ENCODE results near the gene MAP4K5.

The MAP4K5 gene

GRCh38 chr14:50475460-50475859, 56.9 kb downstream of the MAP4K5 start:
- DNase-seq: no peak

DNA sequence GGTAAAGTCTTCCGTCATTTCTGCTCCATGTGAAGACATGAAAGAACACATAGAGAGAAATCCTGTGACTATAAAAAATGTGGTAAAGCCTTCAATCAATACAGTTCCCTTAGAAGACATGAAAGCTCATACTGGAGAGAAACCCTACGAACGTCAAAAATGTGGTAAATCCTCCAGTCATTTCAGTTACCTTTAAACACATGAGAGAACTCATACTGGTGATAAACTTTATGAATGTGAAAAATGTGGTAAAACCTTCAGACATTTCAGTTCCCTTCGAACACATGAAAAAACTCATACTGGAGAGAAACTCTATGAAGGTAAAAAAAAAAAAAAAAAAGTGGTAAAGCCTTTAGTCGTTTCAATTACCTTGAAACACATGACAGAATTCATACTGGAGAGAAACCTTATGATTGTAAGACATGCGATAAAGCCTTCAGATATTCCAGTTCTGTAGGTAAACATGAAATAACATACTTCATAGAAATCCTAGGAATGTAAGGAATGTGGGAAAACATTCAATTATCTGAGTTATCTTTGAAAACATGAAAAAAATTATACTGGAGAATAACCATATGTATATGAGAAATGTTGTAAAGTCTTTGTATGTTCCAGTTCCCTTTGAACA, 60.4 kb downstream of the MAP4K5 start:
- DNase-seq: no peak

- no peak for DNase-seq
Measured at GRCh38 chr14:50469982-50470381, 62.4 kb downstream of the MAP4K5 start.

DNA sequence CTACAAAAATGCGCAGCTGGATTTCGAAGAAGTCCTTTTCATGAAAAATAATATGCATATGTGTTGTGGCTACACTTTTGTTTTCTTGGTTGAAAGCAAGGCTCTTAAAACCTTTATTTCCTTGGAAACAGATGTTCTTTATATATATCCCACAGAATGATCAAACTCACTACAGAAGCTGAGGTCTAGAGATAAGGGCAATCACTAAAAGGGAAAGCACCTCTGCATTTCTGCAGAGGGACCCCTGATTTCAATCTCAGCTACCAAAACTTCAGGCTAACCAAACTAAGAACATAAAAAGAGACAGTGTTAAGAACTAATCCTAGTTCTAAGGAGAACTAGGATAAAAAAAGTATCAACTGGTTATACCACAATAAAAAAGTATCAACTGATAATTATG, 70.3 kb downstream of the MAP4K5 start:
- no peak for DNase-seq

DNA sequence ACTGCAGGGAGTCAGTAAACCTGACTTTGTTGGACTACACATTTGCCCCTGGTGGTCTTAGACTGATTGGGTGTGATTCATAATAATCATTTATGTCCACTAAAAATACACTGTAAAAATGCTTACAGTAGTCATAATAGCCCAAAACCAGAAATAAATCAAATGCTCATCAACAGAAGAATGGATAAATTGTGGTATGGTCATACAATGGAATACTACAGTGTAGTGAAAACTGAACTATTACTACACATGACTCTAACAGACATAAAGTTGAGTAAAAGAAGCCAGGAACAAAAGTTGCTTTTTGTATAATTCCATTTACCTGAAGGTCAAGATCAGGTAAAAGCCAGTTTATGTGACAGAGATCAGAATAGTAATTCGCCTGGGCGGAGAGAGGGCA, 78.5 kb downstream of the MAP4K5 start:
- DNase-seq: no peak

DNA sequence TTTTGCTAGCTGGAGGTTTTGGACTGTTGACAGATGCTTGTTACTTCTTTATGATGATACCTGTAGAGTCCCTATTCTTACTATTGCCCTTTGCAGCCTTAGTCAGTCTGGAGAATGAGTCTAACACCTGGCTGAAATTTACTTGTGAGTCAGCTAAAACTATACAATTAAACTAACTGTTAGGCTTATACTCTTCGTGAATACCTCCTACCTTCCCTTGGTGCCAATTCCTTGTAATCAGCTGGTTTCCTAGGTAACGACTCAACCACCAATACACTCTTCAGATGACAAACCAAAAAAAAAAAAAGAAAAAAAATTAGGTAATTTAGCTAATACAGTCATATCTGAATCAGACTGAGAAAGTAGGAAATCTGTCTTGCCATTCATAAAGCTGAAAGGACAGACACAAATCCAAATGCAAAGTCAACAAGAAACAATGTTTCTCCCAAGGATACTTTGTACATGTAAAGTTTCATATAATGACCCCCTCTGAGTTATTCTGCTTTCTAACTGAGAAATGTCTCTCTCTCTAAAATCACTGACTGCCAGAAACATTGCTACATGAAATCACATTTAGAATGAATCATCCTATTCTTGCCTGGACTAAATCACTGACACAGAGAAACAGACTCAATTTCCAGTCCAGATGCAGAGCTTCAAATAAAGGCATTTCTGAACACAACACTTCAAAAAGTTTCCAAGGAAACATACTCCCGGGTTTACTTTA, 79.2 kb downstream of the MAP4K5 start:
- no peak for DNase-seq

GRCh38 chr14:50452296-50452695, 80.1 kb downstream of the MAP4K5 start:
- no peak for DNase-seq

DNA sequence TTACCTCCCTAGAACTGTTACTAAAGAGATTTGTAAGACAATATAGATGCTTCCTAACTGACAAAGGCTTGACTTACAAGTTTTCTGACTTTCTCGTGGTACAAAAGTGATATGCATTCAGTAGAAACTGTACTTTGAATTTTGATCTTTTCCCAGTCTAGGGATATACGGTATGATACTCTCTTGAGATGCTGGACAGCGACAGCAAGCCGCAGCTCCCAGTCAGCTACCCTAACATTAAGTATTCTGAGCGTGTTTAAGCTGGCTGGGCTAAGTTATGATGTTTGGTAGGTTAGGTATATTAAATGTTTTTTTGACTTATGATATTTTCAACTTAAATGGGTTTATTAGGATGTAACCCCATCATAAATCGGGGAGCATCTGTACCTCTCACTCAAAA, 80.5 kb downstream of the MAP4K5 start:
- DNase-seq: no peak

- DNase-seq: no peak
Measured at GRCh38 chr14:50447461-50447860, 84.9 kb downstream of the MAP4K5 start.

GRCh38 chr14:50434528-50434927, 97.8 kb downstream of the MAP4K5 start:
- DNase-seq: no peak

DNA sequence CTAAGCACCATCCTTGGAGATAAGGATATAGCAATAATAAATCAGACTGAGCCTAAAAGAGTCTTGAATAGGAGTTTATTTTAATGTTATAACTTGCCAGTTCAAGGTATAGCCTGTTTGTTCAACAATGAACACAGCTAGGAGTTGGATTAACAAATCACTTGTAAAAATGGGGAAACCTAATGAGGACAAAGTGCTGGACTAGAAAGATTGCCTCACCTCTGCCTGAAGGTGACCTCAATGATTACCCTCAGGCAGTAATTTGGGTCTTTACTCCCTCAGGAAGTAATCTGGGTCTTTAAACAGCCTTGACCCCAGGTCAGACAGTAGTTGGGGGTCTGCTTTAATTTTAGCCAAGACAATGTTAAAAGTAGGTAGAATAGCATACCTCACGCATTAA, 100.2 kb downstream of the MAP4K5 start:
- DNase-seq: no peak

GRCh38 chr14:50425816-50426215, 106.6 kb downstream of the MAP4K5 start:
- DNase-seq: no peak

DNA sequence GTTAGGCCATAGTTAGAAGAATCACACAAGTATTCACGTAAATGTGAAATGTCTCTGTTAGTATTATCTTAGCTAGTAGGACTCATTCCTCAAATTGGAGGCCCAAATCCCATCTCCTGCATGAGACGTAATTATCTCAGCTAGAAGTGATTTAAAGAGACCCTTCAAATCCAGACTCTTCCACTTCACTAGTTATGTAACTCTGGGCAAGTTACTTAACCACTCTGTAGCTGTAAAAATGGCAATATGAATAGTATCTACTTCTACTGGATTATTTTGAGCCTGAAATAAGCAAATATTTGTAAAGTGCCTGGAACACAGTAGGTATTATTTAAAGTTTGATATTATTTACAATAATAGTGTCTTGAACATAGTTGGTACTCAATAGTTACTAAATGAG, 107.3 kb downstream of the MAP4K5 start:
- DNase-seq: no peak

- no peak for DNase-seq
Measured at GRCh38 chr14:50423529-50423928, 108.8 kb downstream of the MAP4K5 start.

DNA sequence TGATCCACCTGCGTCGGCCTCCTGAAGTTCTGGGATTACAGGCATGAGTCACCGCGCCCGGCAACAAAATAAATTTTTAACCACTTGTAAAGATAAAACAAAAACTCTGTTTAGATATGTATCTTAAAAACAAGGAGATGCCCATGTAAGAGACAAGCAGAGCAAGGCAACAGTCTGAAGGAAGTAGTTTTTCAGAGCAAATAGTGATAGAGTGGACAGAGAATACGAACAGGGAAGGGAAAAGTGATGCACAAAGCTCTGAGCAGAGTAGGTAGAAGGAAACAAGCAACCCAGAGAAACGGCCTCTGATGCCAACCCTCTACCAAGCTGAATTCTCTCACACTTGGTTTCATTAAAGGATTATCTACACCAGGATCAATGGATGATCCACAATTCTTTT, 110.9 kb downstream of the MAP4K5 start:
- DNase-seq: no peak

DNA sequence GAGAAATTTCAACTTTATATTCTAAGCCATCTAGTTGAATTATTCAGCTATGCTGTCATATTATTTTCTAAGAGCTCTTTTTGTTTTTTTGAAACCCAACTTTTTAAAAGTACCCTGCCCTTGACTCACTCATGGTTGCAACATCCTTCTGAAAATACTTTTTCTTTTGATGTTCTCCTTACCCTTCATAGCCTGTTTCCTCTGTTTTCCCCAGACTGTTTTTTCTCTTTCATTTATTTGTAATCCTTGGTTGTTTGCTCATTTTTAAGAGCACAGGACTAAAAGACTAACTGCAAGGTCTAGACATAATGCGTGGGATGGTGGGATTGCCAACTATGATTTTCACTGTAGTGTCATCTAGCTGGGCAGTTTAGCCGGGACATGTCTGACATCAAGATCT, 114.5 kb downstream of the MAP4K5 start:
- no peak for DNase-seq

DNA sequence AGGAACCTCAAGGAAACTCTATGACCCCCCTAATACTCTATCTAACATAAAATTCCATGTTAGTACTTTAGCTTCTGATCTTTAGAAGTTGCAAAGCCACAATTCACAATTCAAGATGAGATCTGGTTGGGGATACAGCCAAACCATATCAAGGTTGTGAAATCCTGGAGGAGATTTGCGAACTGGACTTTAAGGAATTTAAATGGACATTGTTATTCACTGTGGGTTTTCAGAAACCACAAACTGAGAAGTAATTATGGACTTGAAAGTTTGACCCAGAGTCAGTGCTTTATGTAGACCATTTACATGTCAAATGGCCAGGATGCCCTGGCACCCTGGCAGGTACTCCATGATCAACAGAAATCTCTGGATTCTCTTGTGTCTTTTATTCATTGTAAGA, 121.4 kb downstream of the MAP4K5 start:
- no peak for DNase-seq

DNA sequence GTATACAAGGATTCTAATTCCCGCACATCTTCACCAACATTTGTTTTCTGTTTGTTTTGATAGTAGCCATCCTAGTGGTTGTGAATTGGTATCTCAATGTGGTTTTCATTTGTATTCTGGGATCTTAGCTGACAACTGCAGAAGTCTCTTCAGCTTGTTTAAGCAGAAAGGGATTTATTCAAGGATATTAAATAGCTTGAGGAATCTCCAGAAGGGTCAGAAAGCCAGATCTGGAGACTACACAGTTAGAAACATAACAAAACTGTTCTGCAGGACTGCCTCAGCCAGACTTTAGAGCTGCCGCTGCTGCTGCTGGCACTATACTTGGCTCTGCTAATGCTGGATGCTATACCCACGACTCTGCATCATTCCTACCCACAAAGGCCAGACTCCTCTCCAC, 122.3 kb downstream of the MAP4K5 start:
- DNase-seq: no peak

DNA sequence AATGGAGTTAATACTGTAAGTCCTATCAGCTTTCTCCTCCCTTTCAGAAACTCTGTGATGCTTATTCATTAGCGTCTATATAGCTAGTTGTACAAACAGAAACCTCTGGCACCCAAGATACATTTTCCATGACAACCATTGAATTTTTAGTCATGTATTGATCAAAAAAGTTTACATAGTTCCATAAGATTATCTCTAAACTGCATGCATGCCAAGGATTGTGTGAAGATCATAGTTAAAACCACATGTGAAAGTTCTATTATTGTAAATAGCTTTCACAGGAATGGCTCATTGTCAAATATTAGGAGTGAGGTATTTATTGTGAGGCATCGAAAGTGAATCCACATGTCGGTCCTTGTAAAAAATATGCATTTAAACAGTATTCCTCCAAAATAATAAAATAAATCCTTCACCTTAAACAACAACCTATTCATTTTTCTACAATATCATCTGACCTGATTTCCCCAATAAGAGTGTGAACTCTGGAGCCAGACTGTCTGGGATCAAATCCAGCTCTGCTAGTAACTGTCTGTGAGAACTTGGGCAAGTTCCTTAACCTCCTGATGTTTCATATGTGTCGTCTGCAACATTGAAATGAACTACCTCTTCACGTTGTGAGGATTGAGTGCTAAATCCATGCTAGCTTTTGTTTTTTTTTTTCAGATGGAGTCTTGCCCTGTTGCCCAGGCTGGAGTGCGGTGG, 125.1 kb downstream of the MAP4K5 start:
- DNase-seq: no peak

GRCh38 chr14:50403419-50403818, 128.9 kb downstream of the MAP4K5 start:
- DNase-seq: no peak

DNA sequence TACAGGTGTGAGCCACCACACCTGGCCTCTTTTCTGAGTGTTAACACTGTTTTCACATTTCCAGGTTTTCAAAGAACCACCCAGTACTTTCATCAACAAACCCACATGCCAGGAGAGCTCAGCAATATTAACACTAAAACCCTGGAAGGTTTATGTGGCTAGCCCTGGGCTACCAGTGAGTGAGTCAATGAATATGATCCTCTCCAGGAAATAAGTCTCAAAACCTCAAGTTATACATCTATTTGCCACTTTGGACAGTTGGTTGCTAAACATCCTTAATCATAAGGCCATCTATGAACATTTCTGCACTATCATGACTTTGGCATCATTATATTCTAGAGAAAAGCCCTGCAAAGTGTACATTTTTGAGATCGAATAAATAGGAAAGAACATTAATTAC, 129.4 kb downstream of the MAP4K5 start:
- no peak for DNase-seq

- no peak for DNase-seq
Measured at GRCh38 chr14:50400461-50400860, 131.9 kb downstream of the MAP4K5 start.

DNA sequence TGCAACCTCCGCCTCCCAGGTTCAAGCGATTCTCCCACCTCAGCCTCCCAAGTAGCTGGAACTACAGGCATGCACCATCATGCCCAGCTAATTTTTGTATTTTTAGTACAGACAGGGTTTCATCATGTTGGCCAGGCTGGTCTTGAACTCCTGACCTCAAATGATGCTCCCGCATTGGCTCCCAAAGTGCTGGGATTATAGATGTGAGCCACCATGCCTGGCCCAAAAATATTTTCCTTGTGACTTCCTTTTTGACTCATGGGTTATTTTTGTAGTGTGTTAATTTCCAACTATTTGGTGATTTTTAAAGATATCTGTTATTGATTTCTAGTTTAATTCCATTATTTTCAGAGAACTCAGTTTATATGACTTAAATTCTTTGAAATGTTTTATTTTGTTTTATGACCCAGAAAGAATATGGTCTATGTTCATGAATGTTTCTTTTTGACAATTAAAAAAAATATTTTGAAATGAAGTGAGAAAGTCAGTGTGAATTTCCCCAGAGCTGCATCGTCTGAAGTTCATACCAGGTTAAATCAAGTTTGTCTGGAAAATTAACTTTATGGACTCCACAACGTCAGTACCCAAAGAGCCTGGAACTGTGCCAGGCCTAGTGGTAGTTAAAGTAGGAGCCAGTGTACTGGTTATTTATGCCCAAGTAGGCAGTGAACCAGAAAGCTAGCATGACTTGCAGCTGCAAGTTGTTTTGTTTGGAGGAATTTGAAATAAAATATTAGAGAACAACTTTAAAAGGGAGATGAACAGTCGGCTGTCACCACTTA, 132.9 kb downstream of the MAP4K5 start:
- DNase-seq: no peak

DNA sequence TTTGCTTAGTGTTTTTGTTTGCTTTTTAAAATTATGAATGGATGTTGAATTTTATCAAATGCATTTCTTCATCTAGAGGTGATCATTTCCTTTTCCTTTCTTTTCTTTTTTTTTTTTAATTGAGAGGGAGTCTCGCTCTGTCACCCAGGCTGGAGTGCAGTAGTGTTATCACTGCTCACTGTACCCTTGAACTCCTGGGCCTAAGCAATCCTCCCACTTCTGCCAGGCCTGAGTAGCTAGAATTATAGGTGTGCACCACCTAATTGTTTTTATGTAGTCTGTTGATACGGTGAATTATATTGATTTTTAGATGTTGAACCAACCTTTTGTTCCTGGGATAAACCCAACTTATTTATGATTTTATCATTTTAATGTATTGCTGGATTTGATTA, 134.2 kb downstream of the MAP4K5 start:
- no peak for DNase-seq

Measured in activated CD4-positive, alpha-beta T cell treated with anti-CD3 and anti-CD28 coated beads for 4 hours (primary cell).